ENCODE data around the gene LINGO1. TPM values are rescaled to one million over a fixed set of nuclear protein-coding genes. Genes with fewer than 3 reads are reported as not detected.

Gene LINGO1
- total and polyA plus RNA-seq, 4 donors = 0.33 to 5.1 (median 0.88) TPM

DNA sequence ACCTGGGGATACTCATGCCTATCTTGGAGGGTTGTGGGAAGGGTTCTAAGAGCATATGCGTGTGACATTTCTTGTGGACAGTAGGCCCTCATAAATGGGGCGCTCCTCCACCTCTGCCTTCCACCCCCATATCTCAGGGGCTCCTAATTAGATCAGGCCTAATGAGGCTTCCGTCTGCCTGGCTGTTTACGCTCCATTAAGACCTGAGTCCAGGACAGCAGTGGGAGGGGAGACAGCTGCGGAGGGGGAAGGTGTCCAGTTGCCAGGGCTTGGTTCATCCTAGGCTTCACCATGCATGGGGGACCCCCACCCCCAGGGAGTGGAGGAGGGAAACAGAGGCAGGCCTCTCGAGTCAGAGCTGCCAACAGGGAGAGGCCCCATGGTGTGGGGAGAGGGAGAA is 9.3 kb upstream of the LINGO1 start:
- Histone ChIP-seq H3K27me3 (ENCODE audit: control insufficient read depth in 3 of 3, insufficient read depth in 3 of 3, low read length in 2 of 3) (no peaks in the 10 kb centered on the region), H3K36me3 (ENCODE audit: control insufficient read depth in 4 of 4, insufficient read depth in 4 of 4, low read length in 4 of 4) (no peaks in the 10 kb centered on the region), H3K4me3 (no peak overlapping the region), H3K9me3 (ENCODE audit: control insufficient read depth in 4 of 4, insufficient read depth in 3 of 4, low read length in 3 of 4) (no peaks in the 10 kb centered on the region), H3K9ac (ENCODE audit: insufficient read depth in 1 of 2, low read length in 2 of 2) (no peak overlapping the region), H3K27ac (ENCODE audit: low read depth in 1 of 2, low read length in 1 of 2) (no peak overlapping the region), H3K4me1 (ENCODE audit: control insufficient read depth in 5 of 5, insufficient read depth in 5 of 5, low read length in 5 of 5) (no peaks in the 10 kb centered on the region)
- TF ChIP-seq, protein P1, sequence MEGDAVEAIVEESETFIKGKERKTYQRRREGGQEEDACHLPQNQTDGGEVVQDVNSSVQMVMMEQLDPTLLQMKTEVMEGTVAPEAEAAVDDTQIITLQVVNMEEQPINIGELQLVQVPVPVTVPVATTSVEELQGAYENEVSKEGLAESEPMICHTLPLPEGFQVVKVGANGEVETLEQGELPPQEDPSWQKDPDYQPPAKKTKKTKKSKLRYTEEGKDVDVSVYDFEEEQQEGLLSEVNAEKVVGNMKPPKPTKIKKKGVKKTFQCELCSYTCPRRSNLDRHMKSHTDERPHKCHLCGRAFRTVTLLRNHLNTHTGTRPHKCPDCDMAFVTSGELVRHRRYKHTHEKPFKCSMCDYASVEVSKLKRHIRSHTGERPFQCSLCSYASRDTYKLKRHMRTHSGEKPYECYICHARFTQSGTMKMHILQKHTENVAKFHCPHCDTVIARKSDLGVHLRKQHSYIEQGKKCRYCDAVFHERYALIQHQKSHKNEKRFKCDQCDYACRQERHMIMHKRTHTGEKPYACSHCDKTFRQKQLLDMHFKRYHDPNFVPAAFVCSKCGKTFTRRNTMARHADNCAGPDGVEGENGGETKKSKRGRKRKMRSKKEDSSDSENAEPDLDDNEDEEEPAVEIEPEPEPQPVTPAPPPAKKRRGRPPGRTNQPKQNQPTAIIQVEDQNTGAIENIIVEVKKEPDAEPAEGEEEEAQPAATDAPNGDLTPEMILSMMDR (IDR thresholded peaks at IDR 0.05; ENCODE audit: control extremely low read depth, extremely low read depth) = no peak
- 87 to 94% methylated on average over 6 of the region's 6 CpGs for WGBS, 2 donors
- ATAC-seq (ENCODE audit: insufficient read depth, low FRiP score) (no peak), DNase-seq (no peak)

DNA sequence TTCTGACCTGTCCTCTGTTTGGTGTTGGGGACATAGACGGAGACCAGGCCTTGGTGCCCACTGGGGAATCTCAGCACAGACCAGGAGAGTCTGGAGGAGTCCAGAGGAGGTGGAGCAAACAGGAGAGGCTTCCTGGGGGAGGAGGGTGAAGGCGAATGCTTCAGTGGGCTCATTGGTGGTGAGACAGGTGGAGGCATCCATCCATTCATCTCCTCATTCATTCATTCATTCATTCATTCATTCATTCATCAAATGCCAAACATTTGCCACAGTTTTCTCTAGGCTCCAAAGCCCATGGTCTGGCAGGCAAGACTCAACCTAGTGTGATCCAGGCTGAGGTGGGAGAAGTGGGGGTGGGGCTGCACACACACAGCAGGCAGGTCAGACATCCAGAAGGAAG is 7.9 kb upstream of the LINGO1 start:
- TF ChIP-seq, protein P1 (IDR thresholded peaks at IDR 0.05; ENCODE audit: control extremely low read depth, extremely low read depth) = no peak
- DNase-seq = no peak
- H3K27ac ChIP-seq (ENCODE audit: low read depth in 1 of 2, low read length in 1 of 2) = no peak overlapping the region
- H3K36me3 ChIP-seq (ENCODE audit: control insufficient read depth in 4 of 4, insufficient read depth in 4 of 4, low read length in 4 of 4) = no peaks in the 10 kb centered on the region
- WGBS, 2 donors = 55 to 58% methylated on average over 2 of the region's 2 CpGs
- H3K27me3 ChIP-seq (ENCODE audit: control insufficient read depth in 3 of 3, insufficient read depth in 3 of 3, low read length in 2 of 3) = peaks cover 0 to under 1% (median 0%) of the 10 kb centered on the region in 3 donors
- H3K9me3 ChIP-seq (ENCODE audit: control insufficient read depth in 4 of 4, insufficient read depth in 3 of 4, low read length in 3 of 4) = no peaks in the 10 kb centered on the region
- no peak overlapping the region for H3K9ac ChIP-seq (ENCODE audit: insufficient read depth in 1 of 2, low read length in 2 of 2)
- H3K4me3 ChIP-seq = no peak overlapping the region
- no peaks in the 10 kb centered on the region for H3K4me1 ChIP-seq (ENCODE audit: control insufficient read depth in 5 of 5, insufficient read depth in 5 of 5, low read length in 5 of 5)
- no peak for ATAC-seq (ENCODE audit: insufficient read depth, low FRiP score)

DNA sequence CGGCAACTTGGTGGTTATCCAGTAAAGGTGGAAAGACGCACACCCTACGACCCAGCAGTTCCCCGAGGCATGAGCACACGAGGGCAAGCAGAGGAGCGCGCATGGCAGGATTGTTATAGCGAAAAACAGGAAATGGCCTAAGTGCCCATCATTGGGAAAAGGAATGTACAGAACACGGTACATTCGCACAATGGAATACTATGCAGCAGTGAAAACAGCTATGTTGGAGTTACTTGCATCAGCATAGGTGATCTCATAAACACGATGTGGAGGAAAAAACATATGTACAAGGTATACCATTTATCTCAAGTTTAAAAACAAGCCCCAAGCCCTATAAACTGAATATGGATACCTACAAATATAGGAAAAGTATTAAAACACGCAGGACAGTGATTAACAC is 6.7 kb upstream of the LINGO1 start:
- ATAC-seq (ENCODE audit: insufficient read depth, low FRiP score) (no peak), DNase-seq (no peak)
- H3K9me3 ChIP-seq (ENCODE audit: control insufficient read depth in 4 of 4, insufficient read depth in 3 of 4, low read length in 3 of 4) = no peaks in the 10 kb centered on the region
- TF ChIP-seq, protein P1 (IDR thresholded peaks at IDR 0.05; ENCODE audit: control extremely low read depth, extremely low read depth) = no peak
- H3K27ac ChIP-seq (ENCODE audit: low read depth in 1 of 2, low read length in 1 of 2) = no peak overlapping the region
- no peak overlapping the region for H3K9ac ChIP-seq (ENCODE audit: insufficient read depth in 1 of 2, low read length in 2 of 2)
- H3K36me3 ChIP-seq (ENCODE audit: control insufficient read depth in 4 of 4, insufficient read depth in 4 of 4, low read length in 4 of 4) = no peaks in the 10 kb centered on the region
- 92 to 93% methylated on average over 12 of the region's 12 CpGs for WGBS, 2 donors
- no peaks in the 10 kb centered on the region for H3K4me1 ChIP-seq (ENCODE audit: control insufficient read depth in 5 of 5, insufficient read depth in 5 of 5, low read length in 5 of 5)
- no peak overlapping the region for H3K4me3 ChIP-seq
- peaks cover 0 to 8% (median 2%) of the 10 kb centered on the region in 3 donors for H3K27me3 ChIP-seq (ENCODE audit: control insufficient read depth in 3 of 3, insufficient read depth in 3 of 3, low read length in 2 of 3)
